ENCODE data around the gene ANKS3. TPM values are rescaled to one million over a fixed set of nuclear protein-coding genes. Genes with fewer than 3 reads are reported as not detected.

Gene ANKS3
- total and polyA plus RNA-seq, 2 donors (not counting 3 experiments of a cell fraction or from before 2014, with no cell fraction given), result 13.9 to 24.0 TPM

GRCh38 chr16:4772351-4772750 is 38.3 kb upstream of the ANKS3 start:
- Histone ChIP-seq H3K27me3 (ENCODE audit: control insufficient read depth in 2 of 2, insufficient read depth in 2 of 2, low read length in 2 of 2) (no peaks in the 10 kb centered on the region), H3K4me3 (replicated peaks in 1 of 3; ENCODE audit: insufficient read depth in 1 of 3, low read depth in 1 of 3, low read length in 3 of 3) (no peak overlapping the region), H3K27ac (ENCODE audit: insufficient read depth, low read depth, low read length) (no peak overlapping the region), H3K79me2 (ENCODE audit: control insufficient read depth, insufficient read depth, low read length) (no peaks in the 10 kb centered on the region), H3K9me1 (replicated peaks; ENCODE audit: control insufficient read depth, extremely low read depth, insufficient read depth, low read length) (no peaks in the 10 kb centered on the region), H3K9me3 (replicated peaks; ENCODE audit: control insufficient read depth, insufficient read depth, low read length) (no peaks in the 10 kb centered on the region), H3K9ac (replicated peaks; ENCODE audit: extremely low read depth, insufficient read depth, low read length) (no peak overlapping the region), H4K20me1 (replicated peaks; ENCODE audit: control insufficient read depth, extremely low read depth, insufficient read depth, low read length) (no peaks in the 10 kb centered on the region), H2AFZ (ENCODE audit: low read depth, low read length) (no peak overlapping the region), H3K36me3 (ENCODE audit: control insufficient read depth in 2 of 2, extremely low read depth in 1 of 2, insufficient read depth in 2 of 2, low read length in 2 of 2) (no peaks in the 10 kb centered on the region), H3K4me2 (ENCODE audit: insufficient read depth, low read length) (no peak overlapping the region), H3K4me1 (ENCODE audit: control insufficient read depth, extremely low read depth, insufficient read depth, low read length) (peaks cover 8% of the 10 kb centered on the region)
- CTCF ChIA-PET, result interaction anchor here (0.7 kb wide), 1 partner anchor 271 kb away, joined by 3 read pairs; no protein-coding TSS in a partner anchor
- DNase-seq (ENCODE audit: low read depth, low spot score), result no peak
- POLR2A ChIA-PET, result no interaction called here
- intact Hi-C loops (cut with micrococcal nuclease), result no loop called here
- TF ChIP-seq CTCF (IDR thresholded peaks at IDR 0.05; ENCODE audit: extremely low read depth in 1 of 2, insufficient read depth in 1 of 2, low read depth in 1 of 2, low read length in 2 of 2) (no peak), EZH2 (IDR thresholded peaks at IDR 0.05; ENCODE audit: borderline replicate concordance, low read depth, low read length, severe bottlenecking) (no peak), MAX (IDR thresholded peaks at IDR 0.05; ENCODE audit: insufficient read depth, insufficient read length) (no peak), POLR2A (IDR thresholded peaks at IDR 0.05; ENCODE audit: low read depth, low read length) (no peak)
- BruUV-seq (replicated peaks), result no TSS peak
- no peak for FAIRE-seq
- dilution Hi-C loops (cut with MboI; ENCODE audit: extremely low pct_ligation_motif_present, low sequenced_read_pairs), result no loop called here

DNA sequence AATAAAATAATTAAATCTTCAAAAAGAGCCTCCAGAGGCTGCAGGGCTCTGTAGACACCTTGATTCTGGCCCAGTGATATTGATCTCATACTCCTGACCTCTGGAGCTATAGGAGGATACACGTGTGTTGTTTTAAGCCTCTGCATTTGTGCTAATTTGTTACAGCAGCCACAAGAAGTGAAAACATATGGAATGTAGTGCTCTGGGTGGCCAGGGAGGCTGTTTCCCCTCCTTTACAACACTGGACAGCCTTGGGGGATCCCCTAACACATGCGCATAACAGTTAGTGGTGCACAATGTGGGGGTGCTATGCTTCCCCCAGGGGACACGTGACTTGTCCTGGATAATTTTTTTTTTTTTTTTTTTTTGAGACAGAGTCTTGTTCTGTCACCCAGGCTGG is 37.6 kb upstream of the ANKS3 start:
- H3K27ac ChIP-seq (ENCODE audit: insufficient read depth, low read depth, low read length), result no peak overlapping the region
- H3K79me2 ChIP-seq (ENCODE audit: control insufficient read depth, insufficient read depth, low read length), result no peaks in the 10 kb centered on the region
- dilution Hi-C loops (cut with MboI; ENCODE audit: extremely low pct_ligation_motif_present, low sequenced_read_pairs), result no loop called here
- H3K9ac ChIP-seq (replicated peaks; ENCODE audit: extremely low read depth, insufficient read depth, low read length), result no peak overlapping the region
- no peaks in the 10 kb centered on the region for H3K9me1 ChIP-seq (replicated peaks; ENCODE audit: control insufficient read depth, extremely low read depth, insufficient read depth, low read length)
- H3K27me3 ChIP-seq (ENCODE audit: control insufficient read depth in 2 of 2, insufficient read depth in 2 of 2, low read length in 2 of 2), result no peaks in the 10 kb centered on the region
- no peak overlapping the region for H3K4me2 ChIP-seq (ENCODE audit: insufficient read depth, low read length)
- peaks cover 8% of the 10 kb centered on the region for H3K4me1 ChIP-seq (ENCODE audit: control insufficient read depth, extremely low read depth, insufficient read depth, low read length)
- FAIRE-seq (no peak), DNase-seq (ENCODE audit: low read depth, low spot score) (no peak)
- ChIA-PET CTCF (interaction anchor here (0.7 kb wide), 1 partner anchor 271 kb away, joined by 3 read pairs; no protein-coding TSS in a partner anchor), POLR2A (no interaction called here)
- TF ChIP-seq GATA2 (IDR thresholded peaks at IDR 0.05; ENCODE audit: insufficient read depth, insufficient read length, low read depth, low read length) (no peak), CTCF (IDR thresholded peaks at IDR 0.05; ENCODE audit: extremely low read depth in 1 of 2, insufficient read depth in 1 of 2, low read depth in 1 of 2, low read length in 2 of 2) (no peak), MYC (IDR thresholded peaks at IDR 0.05; ENCODE audit: low read depth, low read length) (no peak), FOS (IDR thresholded peaks at IDR 0.05; ENCODE audit: borderline replicate concordance, insufficient read depth, low read length) (no peak), JUN (IDR thresholded peaks at IDR 0.05; ENCODE audit: borderline replicate concordance, insufficient read depth, insufficient read length, low read depth) (no peak), POLR2A (IDR thresholded peaks at IDR 0.05; ENCODE audit: low read depth, low read length) (no peak), MAX (IDR thresholded peaks at IDR 0.05; ENCODE audit: insufficient read depth, insufficient read length) (no peak), POLR2AphosphoS5 (IDR thresholded peaks at IDR 0.05; ENCODE audit: insufficient read depth, low read depth, low read length) (no peak), EZH2 (IDR thresholded peaks at IDR 0.05; ENCODE audit: borderline replicate concordance, low read depth, low read length, severe bottlenecking) (no peak)
- no peak overlapping the region for H3K4me3 ChIP-seq (replicated peaks in 1 of 3; ENCODE audit: insufficient read depth in 1 of 3, low read depth in 1 of 3, low read length in 3 of 3)
- intact Hi-C loops (cut with micrococcal nuclease), result no loop called here
- no peaks in the 10 kb centered on the region for H4K20me1 ChIP-seq (replicated peaks; ENCODE audit: control insufficient read depth, extremely low read depth, insufficient read depth, low read length)
- no TSS peak for BruUV-seq (replicated peaks)
- no peaks in the 10 kb centered on the region for H3K9me3 ChIP-seq (replicated peaks; ENCODE audit: control insufficient read depth, insufficient read depth, low read length)
- H2AFZ ChIP-seq (ENCODE audit: low read depth, low read length), result no peak overlapping the region
- H3K36me3 ChIP-seq (ENCODE audit: control insufficient read depth in 2 of 2, extremely low read depth in 1 of 2, insufficient read depth in 2 of 2, low read length in 2 of 2), result no peaks in the 10 kb centered on the region
